HG02840 (cell line): Measurements from ENCODE around the gene PHTF2.
"Not testable (repeated sequence)": the region's sequence is repeated elsewhere in the genome, so short reads cannot be mapped to it uniquely, and the experiment has no call there.

Source experiments
- ATAC-seq: cut with Tn5 transposase; IDR thresholded peaks from one replicate; pipeline ENCODE4 v1.9.1; 2021; ENCODE audit warnings: mild to moderate bottlenecking, moderate library complexity, moderate number of reproducible peaks; ENCODE audit not compliant: unreplicated experiment, low FRiP score

The PHTF2 gene

GRCh38 chr7:77826300-77826699, 27.7 kb downstream of the PHTF2 start:
- no peak for ATAC-seq

- no peak for ATAC-seq
These were observed 29.4 kb downstream of the PHTF2 start for GRCh38 chr7:77827999-77828398.

GRCh38 chr7:77830649-77831355, 32.2 kb downstream of the PHTF2 start:
- no peak for ATAC-seq

- ATAC-seq: no peak
These were observed 32.9 kb downstream of the PHTF2 start for GRCh38 chr7:77831481-77831880.

- no peak for ATAC-seq
These were observed 33.4 kb downstream of the PHTF2 start for GRCh38 chr7:77831953-77832352.

- ATAC-seq: no peak
These were observed 34.6 kb downstream of the PHTF2 start for GRCh38 chr7:77833136-77833535.

GRCh38 chr7:77836425-77836824, 37.9 kb downstream of the PHTF2 start:
- ATAC-seq: not testable (repeated sequence)

GRCh38 chr7:77837275-77837674, 38.7 kb downstream of the PHTF2 start:
- no peak for ATAC-seq

GRCh38 chr7:77837966-77838365, 39.4 kb downstream of the PHTF2 start:
- no peak for ATAC-seq

- ATAC-seq: no peak
These were observed 40.4 kb downstream of the PHTF2 start for GRCh38 chr7:77838929-77839491.

- ATAC-seq: no peak
These were observed 41.3 kb downstream of the PHTF2 start for GRCh38 chr7:77839919-77840318.

- ATAC-seq: no peak
These were observed 44.6 kb downstream of the PHTF2 start for GRCh38 chr7:77843194-77843593.

GRCh38 chr7:77846317-77847092, 47.9 kb downstream of the PHTF2 start:
- no peak for ATAC-seq

- ATAC-seq: no peak
These were observed 57.0 kb downstream of the PHTF2 start for GRCh38 chr7:77855371-77856083.

GRCh38 chr7:77858278-77858677, 59.7 kb downstream of the PHTF2 start:
- no peak for ATAC-seq

- no peak for ATAC-seq
These were observed 60.8 kb downstream of the PHTF2 start for GRCh38 chr7:77859343-77859742.

- no peak for ATAC-seq
These were observed 64.1 kb downstream of the PHTF2 start for GRCh38 chr7:77862691-77863090.

GRCh38 chr7:77863860-77864259, 65.3 kb downstream of the PHTF2 start:
- ATAC-seq: no peak

GRCh38 chr7:77866370-77866769, 67.8 kb downstream of the PHTF2 start:
- ATAC-seq: no peak

- no peak for ATAC-seq
These were observed 68.4 kb downstream of the PHTF2 start for GRCh38 chr7:77866786-77867536.
